ENCODE measurements around the gene BTBD16.

BTBD16 gene

DNA sequence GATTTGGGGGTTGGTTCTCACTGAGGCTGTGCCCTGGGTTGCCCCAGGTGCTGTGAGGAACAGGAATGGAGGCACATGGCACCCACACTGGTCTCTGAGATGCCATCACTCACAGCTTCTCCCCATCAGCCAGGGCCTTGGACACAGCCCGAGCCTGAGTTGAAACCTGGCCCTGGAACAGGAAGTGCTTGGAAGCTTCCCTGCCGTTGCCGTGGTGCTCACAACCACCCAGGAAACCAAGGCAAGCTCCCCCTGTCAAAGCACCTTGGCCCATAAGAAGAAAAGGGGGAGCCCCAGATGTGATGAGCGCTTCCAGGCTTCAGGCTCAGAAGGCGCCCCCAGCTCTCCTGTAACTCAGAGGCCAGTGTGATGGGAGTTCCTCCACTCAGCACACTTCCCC, at the start of gene BTBD16:
Gene BTBD16 (plus strand): TSS at position 221 of the 400 bp plus-strand sequence. CDS start 3,786 bp downstream, outside the sequence.
- no peak for DNase-seq

DNA sequence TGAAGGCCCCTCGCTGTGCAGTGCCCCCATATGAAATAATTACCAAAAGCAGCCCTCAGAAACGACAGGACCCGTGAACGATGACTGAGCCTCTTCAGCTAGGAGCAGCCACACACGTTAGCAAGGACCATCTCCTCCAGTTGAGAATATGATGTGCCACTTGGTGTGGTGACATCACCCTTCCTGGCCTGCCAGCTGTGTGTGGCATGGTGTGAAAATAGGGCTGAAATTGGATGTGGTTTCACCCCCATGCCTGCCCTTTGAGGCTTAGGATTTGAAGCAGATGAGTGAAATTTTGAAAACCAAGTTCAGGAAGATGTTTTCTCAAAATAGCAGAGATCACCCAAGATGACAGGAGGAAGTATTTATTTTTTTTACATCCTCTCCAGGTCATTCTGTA, 49.1 kb upstream of the BTBD16 start:
- DNase-seq: no peak

DNA sequence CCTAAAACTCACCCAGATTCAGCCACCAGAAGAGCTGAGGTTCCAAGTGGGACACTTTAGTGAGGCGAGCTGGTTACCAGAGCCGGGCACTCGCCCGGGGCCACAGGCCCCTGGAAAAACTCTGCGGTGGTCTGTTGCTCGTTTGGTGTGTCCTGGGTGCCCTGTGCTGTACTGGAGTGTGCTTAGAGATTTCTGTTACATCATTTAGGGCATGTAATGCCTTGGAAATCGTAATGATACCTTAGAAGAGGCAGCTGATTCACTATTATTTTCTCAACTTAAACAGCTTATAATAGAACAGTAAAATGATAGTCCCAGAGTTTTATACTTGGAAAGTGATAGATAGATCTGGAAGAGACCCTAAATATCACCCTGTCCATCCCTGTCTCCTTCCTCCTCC, 48.5 kb upstream of the BTBD16 start:
- no peak for DNase-seq

DNA sequence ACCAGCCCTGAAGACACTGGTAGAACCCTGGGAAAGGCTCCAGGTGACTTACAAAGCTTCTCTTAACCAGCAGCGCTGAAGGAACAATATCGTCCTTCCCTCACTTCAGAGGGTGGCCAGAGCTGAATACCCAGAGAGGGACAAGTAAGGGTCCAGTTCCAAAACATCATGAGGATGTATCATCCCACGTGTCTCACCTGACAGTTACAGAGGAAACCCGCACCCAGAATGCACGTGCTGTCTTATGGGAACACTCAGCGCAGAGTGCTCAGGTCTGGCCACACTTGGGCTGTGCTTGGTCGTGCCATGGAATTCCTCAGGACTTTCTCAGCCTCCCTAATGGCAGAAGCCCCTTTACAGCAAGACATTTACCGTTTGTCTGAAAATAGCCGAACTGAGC, 46.9 kb upstream of the BTBD16 start:
- no peak for DNase-seq

DNA sequence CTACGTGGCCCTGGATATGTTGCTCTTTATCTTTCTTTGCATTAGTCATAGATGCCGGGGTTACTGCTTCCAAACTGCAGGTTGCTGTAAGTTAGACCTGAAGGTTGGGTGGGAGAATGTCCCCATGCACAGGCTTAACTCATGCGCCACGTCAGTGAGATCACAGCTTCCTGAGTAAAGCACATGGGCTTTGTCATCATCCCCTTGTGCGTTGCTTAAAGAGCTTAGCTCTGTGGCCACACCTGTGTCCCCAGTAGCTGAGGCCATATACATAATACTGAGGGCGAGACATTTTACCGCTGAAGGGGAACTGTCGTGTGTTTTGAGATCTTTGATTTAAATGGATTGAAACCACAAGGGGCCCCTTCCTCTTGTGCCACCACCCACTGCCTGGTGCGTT, 45.8 kb upstream of the BTBD16 start:
- no peak for DNase-seq

DNA sequence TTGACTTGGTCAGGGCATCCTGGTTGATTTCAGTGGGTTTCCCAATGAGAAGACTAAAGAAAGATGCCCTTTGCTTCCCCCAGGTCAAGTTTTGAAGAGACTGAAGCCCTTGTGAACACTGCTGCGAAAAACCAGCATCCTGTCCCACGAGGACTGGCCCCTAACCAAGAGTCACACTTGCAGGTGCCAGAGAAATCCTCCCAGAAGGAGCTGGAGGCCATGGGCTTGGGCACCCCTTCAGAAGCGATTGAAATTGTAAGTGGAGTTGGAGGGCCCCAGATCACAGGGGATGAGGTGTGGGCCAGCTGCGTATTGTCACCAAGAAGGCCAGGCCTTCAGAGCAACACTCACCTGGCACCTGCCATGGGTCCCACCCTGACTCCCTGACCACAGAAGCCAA, 43.3 kb upstream of the BTBD16 start:
- DNase-seq: no peak

DNA sequence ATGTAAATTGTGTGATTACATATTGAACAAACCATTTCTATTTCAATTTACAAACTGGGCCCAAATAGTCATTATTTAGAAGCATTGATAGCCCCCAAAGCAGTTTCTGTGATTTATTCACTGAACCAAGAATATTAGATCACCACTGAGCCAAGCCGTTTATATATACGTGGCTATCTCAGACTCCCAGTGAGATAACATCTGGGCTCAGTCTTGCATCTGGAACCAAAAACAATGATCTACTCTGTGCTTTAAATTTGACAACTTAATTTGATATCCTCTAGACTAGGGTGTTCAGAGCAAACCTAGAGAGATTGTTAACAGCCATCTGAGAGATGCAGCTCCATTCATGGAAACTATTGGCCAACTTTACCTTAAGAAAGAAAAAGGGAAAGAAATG, 41.4 kb upstream of the BTBD16 start:
- DNase-seq: no peak

DNA sequence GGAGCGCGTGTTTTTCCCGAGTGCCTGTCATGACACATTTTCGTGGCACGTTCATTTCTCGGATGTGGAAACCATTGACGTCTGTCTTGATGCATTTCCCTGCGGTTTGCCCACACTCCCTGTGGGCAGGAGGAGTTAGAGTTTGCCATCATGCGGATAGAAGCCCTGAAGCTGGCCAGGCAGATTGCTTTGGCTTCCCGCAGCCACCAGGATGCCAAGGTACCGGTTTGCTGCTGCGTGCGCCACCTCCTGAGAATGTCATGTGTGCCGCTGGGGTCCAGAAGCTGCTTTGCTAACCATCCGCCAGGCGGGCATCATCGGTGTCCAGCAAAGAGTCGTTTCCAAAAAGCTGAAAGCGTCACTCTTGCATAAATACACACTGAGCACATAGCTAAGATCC, 40.9 kb upstream of the BTBD16 start:
- DNase-seq: no peak

DNA sequence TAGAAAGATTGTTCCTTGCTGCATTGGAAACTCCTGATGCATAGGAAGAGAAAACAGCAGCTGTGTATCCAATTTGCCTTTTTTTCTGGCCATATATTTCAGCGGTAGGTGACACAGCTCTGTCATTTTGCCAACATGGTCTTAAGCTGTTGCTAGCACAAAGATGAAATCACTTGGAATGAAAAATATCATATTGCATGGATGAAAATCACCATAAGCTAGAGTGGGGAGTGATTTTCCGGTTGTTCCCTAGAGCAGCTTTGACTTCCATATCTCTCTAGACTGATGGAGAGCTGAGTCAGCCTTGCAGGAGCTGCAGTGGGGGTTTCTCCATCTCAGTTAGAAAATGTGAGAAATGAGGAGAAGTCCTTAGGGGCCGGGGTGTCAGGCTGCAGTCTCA, 38.3 kb upstream of the BTBD16 start:
- DNase-seq: peak; percentile 26

DNA sequence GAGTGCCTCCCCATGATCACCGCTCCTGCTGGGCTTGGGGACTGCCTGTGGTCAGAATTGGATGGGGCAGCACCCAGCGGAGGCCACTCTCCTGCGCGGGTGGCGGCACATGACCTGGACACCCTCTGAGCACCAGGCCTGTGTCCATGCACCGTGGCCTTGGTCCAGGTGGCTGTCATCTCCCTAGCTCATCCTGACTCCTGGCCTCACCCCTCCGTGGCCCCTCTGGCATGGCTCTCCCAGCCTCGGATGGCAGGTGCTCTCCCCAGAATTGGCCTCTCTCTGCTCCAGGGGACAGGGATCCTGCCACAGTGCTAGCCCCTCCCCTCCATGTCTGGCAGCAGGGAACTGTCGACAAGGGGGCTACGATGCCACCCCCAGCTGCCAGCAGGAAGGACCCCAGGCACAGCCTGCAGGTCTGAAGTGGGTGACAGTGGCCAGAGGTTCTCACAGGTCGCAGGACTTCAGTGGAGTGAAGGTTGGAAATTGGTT, 37.2 kb upstream of the BTBD16 start:
- DNase-seq: no peak

DNA sequence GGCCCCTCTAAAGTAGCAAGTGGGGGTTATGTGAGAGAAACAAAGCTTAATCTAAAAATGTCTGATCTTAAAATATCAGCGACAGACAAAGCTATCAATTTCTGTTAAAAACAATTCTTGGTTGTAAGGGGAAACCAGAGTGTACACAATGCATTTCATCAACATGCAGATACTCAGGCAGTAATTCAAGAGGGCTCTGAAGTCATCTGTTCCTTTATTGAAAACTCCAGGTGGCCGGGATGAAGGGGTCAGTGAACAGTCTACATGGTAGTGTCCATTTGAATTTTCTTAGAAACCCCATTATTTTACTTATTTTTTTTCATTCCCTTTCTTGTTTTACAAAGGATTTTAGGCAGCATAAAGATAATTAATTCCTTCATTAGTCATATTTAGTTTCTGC, 36.7 kb upstream of the BTBD16 start:
- DNase-seq: no peak

DNA sequence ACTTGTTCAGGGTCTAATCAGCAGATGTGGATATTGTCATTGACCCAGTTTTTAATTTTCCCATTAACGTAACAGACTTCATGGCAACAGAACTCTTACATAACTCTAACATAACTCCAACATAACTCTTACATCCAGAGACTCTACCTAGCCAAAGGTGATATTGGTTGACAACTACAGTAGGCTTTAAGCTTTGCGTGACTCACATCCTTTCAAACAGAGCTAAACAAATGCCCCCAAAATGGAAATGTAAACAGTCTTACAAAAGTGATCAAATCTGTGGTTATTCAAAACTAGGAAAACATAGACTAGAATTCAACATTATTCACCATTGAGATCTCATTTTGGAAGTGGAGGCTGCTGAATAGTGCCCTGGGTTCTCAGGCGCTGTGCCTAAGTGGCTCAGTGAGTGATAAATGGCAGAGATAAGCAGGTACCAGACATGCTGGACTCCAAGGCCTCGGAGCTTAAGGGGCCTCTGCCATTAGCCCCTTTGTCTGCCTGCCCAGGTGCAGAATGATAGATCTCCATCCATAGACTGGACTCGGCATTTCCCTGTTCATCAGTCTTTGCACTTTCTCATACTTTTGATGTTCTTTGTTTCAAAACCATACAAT, 34.3 kb upstream of the BTBD16 start:
- DNase-seq: peak; percentile 59

DNA sequence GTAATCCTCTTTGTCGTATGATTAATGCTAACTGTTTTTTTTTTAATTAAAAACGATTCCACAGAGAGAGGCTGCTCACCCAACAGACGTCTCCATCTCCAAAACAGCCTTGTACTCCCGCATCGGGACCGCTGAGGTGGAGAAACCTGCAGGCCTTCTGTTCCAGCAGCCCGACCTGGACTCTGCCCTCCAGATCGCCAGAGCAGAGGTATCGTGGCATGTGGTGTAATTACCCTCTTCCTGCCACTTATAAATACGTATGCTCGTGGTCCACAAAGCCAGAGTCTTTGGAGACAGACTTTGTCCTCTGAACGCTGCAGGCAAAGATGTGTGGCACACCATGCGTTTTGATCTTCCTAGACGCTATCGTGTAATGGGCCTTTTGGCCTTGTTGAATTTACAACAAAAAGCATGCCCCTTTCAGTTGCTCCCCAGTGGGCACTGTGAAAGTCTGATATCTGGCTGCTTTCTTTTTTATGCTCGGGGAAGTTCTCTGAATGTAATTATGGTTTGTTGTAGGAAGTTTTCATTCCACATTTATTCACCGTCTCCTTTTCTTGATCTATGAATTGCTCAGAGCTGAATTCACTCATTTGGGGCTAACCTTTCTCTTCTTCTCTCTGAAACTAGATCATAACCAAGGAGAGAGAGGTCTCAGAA, 33.6 kb upstream of the BTBD16 start:
- DNase-seq: no peak

DNA sequence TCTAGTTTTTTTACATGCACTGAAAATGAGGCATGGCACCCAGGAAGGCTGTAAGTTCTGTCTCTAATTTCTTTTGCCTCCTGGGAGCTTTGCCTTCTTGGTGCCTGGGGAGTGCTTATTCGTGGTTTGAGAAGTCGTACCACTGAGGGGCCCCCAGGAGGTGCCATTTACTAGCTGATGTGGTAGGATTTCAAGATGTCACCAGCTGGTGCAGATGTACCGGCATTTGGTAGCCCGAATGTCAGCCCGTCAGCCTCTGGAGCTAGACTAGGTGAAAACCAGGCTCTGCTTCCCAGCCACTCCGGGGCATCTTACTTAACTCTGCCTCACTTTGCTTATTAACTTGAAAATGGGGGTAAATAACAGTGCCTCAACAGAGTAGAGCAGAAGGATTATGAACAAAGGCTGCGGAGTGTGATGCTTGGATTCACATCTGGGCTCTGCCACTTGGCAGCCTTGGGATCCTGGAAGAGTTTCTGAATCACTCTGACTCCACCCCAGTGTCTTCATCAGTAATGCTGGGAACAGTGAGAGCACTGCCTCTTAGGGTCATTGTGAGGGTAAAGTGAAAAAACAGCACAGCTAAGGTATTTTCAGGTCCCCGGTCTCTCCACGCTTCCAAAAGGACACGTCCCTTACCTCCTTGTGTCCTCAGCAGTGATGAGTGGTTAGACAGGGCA, 31.4 kb upstream of the BTBD16 start:
- DNase-seq: no peak

DNA sequence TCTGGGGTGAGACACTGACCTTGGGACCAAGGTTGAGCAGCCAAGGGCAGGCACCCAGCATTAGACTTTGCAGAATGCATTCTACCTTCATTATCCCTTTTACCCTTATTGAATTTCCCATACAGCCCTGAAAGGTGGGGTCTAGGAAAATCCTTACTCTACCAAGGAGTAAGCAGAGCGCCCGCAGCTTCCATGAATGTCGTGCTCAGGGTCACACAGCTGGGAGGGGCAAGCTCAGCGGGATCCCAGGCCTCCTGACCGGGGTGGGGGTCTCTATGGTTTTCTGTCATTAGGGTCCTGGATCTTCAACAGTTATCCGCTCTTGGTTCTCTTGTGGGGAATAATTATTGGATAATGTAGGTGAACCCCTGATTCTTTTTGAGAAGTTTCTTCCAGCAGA, 30.7 kb upstream of the BTBD16 start:
- DNase-seq: no peak

DNA sequence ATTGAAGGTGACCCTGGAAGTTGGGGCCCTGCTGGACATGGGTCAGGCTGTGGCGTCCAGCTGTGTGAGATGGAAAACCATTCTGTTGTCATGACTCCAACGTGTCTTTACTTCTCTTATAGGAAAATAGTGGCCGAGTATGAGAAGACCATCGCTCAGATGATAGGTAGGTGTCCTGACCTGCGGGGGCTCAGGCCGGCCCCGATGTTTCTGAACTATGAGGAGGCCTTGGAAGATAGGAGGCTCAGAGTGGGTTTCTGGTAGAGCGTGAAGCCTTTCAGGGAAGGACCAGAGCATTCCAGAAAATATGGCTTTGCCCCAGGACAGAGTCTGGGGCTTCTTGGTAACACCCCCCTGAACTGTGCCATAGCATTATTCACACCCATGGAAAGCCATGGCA, 29.3 kb upstream of the BTBD16 start:
- DNase-seq: no peak

DNA sequence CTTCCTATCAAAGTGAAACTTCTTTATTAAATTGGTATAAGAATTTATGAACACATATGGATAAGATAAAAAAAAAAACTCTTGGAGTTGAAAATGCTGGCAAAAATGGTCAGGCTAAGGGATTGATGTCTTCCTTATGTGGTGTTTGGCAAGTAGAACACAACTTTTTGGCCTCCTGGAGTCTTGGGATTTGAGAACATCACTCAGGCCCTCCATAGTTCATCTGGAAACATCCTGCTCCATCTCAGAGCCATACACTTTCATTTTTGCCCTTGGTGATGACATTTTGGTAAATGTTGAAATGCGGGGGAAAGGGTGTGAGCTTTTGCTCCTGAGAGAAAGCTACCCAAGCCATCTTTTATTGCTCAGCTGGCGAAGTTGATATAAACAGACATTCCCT, 27.5 kb upstream of the BTBD16 start:
- no peak for DNase-seq

DNA sequence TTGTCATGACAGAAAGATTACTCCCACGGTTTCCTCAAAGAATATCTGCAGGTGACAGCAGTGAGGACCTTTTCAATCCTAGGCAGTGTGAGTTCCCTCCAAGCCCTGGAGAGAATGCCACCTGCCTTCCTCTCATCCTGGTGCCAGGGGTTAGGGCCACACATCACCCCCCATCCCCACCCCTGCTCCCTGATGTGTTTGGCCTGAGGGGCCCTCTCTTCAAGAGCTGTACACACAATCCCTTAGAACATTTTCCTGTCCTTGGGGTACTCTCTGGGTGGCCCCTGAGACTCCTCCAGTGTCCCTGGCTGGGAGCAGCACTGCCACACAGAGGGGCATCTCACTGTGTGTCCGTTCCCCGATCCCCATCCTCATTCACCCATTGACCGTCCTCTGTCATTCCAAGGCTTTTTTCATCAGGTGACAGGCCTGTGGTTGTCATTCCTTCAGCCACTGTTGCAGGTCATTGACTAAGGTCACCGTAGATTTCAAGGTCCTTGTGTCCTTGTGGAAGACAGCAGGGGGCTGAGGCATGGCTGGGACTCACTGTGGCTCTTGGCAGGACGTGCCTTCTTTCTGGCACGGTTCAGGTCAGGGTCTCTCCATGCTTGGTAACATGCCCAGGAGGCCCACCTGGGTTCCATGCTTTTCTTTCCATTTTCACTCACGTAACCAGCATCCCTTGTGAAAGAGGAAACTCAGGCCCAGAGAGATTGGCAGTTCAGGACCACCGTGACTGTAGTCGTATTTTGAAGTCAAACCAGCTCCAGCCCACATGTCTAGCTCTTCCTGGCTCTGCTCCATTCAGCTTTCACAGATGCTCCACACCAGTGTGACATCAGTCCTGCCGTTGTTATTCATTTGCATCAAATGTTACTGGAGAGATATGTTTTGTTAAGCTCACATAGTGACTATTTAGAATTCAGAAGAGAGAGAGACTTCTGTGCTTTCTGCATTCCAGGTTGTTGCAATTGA, 26.8 kb upstream of the BTBD16 start:
- no peak for DNase-seq

DNA sequence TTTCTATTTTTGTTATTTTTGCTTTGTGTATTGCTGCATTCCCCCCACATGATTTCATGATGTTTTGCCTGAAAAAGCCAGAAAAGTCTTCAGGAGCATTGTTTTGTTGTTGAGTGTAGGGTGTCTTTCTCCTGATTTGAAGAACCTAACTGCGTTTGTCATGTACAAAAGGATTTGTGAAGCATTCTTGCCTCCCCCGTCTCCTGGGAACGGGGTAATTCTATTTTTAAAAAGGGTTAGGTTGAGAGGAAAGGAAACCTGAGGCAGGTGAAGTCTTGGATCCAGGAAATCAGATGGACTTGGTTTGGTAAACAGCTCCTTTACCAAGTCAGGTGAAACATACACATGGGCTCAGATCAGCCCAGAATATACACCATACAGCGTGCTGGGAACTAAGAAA, 26.0 kb upstream of the BTBD16 start:
- DNase-seq: no peak

DNA sequence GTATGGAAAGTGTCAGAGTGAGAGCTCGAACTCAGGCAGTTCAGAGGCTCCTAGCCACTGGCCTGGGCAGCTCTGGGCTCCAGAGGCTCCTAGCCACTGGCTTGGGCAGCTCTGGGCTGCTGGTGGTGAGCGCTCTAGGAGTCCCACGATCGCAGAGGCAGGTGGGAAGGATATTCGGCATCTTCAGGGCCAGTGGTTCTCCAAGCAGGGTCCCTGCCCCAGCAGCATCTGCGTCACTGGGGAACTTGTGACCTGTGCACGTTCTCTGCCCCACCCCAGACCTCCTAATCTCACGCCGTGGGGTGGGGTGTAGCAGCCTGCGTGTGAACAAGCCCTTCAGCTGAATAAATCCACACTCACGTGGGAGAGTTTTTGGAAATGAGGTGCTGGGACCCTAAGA, 25.2 kb upstream of the BTBD16 start:
- DNase-seq: no peak

DNA sequence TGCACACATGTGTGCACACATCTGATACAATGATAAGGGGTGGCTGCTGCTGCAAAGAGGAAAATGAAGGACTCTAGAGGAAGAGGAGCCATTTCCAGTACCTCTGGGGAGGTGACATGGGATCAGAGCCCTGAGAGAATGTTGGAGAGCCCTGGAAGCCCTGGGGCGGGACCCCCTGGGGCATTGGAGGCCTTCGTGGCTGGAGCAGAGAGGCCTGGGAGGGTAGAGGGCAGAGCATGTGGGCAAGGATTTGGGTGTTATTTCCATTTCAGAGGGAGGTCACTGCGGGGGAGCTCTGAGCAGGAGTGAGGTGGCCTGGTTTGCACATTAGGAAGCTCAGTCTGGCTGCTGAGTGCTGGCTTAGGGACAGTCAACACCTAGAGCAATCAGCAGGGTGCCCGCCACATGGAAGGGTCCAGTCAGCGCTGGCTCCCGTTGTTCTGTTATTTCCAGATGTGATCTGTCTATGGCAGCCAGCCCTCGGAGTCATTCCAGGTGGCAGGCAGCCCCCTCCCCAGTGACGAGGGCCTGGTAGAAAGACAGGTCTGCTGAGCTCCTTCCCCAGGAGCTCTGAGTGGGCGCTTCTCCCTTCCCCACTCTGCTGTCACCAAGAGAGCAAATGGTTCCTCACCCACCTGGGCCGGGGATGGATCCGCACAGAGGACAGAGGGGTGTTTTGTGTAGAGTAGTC, 24.1 kb upstream of the BTBD16 start:
- DNase-seq: no peak
